ENCODE measurements around the gene ACE.

The ACE gene

GRCh38 chr17:63491413-63491812 lies 14.6 kb downstream of the ACE start:
- no peak for DNase-seq (ENCODE audit: low spot score)

DNA sequence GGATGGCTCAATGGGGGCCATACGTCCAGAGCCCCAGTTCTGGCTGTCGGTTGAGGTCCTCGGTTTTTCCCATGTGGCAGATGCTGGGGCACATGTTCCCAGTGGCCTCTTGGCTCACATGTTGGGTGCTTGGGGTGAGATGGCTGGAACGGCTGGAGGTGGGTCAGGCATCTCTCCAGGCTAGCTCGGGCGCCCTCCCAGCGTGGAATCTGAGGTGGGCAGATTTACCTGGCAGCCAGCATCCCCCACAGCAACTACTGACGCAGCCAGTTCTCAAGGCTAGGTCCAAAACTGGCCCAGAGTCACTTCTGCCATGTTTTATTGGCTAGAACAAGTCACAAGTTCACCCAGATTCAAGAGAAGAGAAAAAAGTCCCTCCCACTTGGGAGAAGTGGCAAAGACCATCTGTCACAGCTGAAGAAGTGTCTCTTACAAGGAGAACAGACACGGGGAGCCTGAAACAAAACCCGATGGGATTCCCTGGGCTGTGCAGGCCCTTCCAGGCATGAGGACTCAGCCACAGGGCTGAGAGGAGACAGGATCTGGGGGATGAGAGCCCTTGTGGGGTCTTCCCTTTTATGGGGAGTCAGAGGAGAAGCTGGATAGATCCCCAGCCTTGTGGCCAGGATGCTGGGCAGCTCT lies 15.2 kb downstream of the ACE start:
- no peak for DNase-seq (ENCODE audit: low spot score)

DNA sequence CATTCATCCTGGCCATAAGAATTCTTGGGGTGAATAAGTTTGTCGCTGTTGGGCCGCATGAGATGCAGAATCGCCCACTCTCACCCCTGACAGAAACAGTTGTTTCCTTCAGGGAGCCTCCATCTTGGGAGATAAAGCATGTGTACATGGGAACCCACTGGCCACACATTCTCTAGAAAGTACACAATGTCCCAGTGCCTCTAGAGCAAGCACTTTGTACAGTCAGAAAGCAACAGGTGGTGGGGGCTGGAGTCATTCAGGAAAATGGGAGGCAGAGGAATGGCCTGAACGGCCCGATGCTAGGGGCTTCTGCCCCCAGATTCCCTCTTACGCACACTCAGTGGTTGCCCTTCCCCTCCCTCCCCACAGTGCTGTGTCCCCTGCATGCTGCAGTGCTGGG lies 16.1 kb downstream of the ACE start:
- DNase-seq (ENCODE audit: low spot score), result no peak

- no peak for DNase-seq (ENCODE audit: low spot score)
Observed at GRCh38 chr17:63493411-63493810, 16.6 kb downstream of the ACE start.

DNA sequence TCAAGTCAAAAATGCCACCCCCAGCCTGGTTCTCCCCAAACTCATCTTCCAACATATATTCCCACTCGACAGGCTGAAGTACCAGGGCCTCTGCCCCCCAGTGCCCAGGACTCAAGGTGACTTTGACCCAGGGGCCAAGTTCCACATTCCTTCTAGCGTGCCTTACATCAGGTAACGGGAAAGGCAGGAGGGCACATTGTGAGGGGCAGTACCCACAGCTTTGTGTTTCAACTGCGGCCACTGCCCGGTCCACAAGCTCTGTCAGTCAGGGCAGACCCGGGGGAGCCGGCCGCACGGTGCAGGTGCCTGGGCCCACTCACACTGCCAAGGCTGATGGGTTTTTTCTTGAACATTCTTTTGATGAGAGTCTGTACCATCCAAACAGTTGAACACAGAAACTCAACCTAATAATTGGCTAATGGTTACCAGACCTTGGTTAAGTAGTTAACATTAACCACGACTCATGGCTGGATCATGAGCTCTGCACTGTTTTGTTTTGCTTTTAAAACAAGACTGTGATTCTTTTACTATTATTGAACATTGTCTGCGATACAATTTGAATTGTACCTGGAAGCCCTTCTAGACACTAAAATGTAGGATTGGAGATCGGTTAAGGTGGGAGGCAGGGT lies 17.6 kb downstream of the ACE start:
- DNase-seq (ENCODE audit: low spot score), result no peak

DNA sequence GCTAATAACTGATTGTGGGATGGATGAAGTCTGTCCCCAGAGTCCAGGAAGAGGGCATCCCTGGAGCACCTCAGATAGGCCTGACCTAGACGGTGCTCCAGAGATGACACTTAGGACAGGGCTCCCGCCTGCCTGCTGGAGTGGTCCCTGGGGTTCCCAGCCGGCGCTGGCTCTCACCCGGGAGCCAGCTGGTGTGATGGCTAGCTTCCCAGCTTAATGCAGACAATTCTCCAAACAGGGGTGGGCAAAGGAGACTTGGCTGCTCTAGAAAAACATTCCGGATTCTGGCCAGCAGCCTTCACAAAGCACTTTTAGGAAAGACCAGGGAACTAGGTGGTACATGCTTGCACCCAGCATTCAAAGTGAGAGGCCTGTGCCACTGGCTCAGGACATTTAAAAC lies 18.6 kb downstream of the ACE start:
- DNase-seq (ENCODE audit: low spot score), result no peak

- no peak for DNase-seq (ENCODE audit: low spot score)
Observed at GRCh38 chr17:63496177-63496576, 19.3 kb downstream of the ACE start.

- DNase-seq (ENCODE audit: low spot score), result no peak
Observed at GRCh38 chr17:63496663-63497400, 20.0 kb downstream of the ACE start.

DNA sequence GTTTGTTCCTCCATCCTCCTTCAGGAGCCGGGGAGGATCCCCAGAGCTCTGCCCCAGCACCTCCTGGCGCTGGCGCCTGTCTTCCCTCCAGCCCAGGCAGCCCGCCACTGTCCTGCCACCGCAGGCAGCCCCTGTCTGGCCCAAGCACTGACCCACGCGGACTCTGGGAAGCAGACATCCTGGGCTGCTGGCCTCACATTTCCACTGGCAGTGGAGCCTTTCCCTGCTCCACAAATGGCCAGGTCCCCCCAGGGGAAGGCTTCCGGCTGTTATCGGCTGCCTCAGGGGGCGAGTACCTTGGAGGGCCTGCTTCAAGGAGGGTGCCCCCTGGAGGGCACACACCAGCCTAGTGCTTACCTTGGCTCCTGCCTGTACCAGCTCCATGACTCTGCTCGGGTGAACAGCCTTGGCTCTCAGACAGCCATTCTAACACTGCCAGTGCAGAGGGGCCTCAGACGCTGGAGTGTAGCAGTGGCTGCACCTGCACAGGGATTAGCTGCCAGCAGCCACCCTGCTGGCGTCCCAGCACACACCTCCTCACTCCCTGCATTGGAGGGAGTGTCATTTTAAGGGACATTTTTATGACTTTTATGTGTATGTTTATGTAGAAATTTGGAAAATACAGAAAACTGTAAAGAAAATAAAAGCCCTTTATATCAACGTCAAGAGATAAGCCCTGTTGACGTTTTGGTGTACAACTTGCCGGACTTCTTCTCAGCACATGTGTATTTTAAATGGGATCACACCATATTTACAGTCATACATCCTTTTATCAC lies 21.0 kb downstream of the ACE start:
- no peak for DNase-seq (ENCODE audit: low spot score)

DNA sequence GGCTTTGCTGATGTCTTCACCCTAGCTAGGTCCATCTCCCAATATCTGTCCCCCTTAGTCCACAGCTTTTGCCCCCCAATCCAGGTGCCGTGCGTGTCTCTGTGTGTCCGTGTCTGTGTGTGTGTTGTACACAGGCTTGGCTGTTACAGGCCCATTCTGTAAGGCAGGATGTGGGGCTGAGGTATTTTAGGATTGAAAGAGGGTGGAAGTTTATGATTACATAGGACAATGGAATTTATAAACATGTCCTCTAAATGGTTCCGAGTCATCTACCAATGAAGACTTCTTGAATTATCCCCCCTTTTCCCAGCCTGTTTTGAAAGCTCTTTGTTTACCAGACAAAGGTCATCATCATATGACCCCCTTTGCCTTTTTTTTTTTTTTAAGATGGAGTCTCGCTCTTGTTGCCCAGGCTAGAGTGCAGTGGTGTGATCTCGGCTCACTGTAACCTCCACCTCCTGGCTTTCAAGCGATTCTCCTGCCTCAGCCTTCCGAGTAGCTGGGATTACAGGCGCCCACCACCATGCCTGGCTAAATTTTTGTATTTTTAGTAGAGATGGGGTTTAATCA lies 21.9 kb downstream of the ACE start:
- no peak for DNase-seq (ENCODE audit: low spot score)

DNA sequence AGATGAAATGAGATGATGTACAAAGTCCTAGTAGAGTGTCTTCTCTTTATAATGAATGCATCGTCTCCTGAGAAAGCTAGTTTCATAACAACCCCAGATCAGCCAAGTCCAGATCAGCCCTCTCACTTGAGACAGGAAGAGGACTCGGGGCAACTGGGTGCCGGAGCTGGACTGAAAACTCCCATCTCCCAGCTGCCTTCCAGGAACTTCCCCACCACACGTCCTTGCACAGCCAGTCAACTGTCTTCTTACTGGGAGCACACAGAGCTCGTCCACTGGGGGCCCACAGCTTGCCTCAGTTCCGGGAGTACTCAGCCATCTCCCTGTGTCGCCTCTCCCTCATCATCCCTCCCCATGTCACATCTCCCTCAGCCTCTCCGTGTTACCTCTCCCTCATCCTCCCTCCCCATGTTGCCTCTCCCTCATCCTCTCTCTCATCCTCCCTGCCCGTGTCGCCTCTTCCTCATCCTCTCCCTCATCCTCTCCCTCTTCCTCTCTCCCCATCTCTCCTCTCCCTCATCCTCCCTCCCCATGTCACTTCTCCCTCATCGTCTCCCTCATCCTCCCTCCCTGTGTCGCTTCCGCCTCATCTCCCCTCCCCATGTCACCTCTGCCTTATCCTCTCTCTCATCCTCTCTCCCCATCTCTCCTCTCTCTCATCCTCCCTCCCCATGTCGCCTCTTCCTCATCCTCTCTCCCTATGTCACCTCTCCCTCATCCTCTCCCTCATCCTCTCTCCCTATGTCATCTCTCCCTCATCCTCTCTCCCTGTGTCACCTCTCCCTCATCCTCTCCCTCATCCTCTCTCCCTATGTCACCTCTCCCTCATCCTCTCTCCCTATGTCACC lies 23.9 kb downstream of the ACE start:
- DNase-seq (ENCODE audit: low spot score), result no peak

GRCh38 chr17:63503341-63503705 lies 26.5 kb downstream of the ACE start:
- DNase-seq (ENCODE audit: low spot score), result no peak

GRCh38 chr17:63504261-63504660 lies 27.4 kb downstream of the ACE start:
- no peak for DNase-seq (ENCODE audit: low spot score)

GRCh38 chr17:63505341-63505740 lies 28.5 kb downstream of the ACE start:
- no peak for DNase-seq (ENCODE audit: low spot score)

GRCh38 chr17:63506627-63507026 lies 29.8 kb downstream of the ACE start:
- DNase-seq (ENCODE audit: low spot score), result no peak

GRCh38 chr17:63511331-63511730 lies 34.5 kb downstream of the ACE start:
- DNase-seq (ENCODE audit: low spot score), result no peak

DNA sequence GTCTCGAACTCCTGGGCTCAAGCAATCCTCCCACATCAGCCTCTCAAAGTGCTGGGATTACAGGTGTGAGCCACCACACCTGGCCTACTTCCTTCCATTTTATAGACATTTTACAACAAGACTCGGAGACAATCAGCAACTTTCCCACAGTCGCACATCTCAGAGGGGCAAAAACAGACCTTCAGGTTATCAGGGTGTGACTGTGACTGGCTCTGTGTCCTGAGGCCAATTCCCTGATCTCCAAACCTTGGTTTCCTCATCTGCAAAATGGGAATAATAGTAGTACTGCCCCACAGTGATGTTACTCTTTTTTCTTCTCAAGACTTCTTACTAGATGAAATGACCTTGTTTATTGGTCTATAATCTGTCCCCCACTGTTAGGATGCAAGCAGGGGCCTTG lies 35.5 kb downstream of the ACE start:
- no peak for DNase-seq (ENCODE audit: low spot score)

- no peak for DNase-seq (ENCODE audit: low spot score)
Observed at GRCh38 chr17:63512896-63513644, 36.2 kb downstream of the ACE start.

GRCh38 chr17:63514477-63514876 lies 37.6 kb downstream of the ACE start:
- no peak for DNase-seq (ENCODE audit: low spot score)

GRCh38 chr17:63514974-63515373 lies 38.1 kb downstream of the ACE start:
- no peak for DNase-seq (ENCODE audit: low spot score)

- DNase-seq (ENCODE audit: low spot score), result no peak
Observed at GRCh38 chr17:63515426-63515825, 38.6 kb downstream of the ACE start.
